ENCODE measurements around the gene TAS2R38.

DNA sequence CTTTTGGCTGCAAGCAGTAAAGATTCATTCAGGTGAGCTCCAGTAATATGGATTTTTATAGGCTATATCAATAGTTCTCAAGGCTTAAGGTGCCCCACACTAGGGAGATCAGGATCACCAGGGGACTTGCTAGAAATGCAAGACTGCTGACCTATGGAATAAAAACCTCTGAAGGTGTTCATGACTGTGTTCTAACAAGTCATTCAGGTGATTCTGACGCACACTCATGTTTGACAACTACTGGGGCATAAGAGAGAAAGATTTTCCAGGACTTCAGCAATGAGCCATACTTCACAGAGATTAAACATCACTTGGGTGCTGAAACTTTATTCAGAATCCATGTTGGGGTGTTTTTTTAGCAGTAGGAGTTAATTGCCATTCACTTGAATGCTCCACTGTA, 4.8 kb upstream of the TAS2R38 start:
- TF ChIP-seq POLR2A (IDR thresholded peaks at IDR 0.05), result no peak
- TF ChIP-seq, protein P1, sequence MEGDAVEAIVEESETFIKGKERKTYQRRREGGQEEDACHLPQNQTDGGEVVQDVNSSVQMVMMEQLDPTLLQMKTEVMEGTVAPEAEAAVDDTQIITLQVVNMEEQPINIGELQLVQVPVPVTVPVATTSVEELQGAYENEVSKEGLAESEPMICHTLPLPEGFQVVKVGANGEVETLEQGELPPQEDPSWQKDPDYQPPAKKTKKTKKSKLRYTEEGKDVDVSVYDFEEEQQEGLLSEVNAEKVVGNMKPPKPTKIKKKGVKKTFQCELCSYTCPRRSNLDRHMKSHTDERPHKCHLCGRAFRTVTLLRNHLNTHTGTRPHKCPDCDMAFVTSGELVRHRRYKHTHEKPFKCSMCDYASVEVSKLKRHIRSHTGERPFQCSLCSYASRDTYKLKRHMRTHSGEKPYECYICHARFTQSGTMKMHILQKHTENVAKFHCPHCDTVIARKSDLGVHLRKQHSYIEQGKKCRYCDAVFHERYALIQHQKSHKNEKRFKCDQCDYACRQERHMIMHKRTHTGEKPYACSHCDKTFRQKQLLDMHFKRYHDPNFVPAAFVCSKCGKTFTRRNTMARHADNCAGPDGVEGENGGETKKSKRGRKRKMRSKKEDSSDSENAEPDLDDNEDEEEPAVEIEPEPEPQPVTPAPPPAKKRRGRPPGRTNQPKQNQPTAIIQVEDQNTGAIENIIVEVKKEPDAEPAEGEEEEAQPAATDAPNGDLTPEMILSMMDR (IDR thresholded peaks at IDR 0.05), result no peak
